ENCODE results near the gene NKAIN2.
"Not testable (repeated sequence)": the region's sequence is repeated elsewhere in the genome, so short reads cannot be mapped to it uniquely, and the experiment has no call there.

NKAIN2 gene

GRCh38 chr6:124356276-124356810 lies 552.7 kb downstream of the NKAIN2 start:
- DNase-seq = no peak

- no peak for DNase-seq
Measured at GRCh38 chr6:124356811-124357210, 553.1 kb downstream of the NKAIN2 start.

- DNase-seq = no peak
Measured at GRCh38 chr6:124368131-124368530, 564.5 kb downstream of the NKAIN2 start.

GRCh38 chr6:124371974-124372475 lies 568.4 kb downstream of the NKAIN2 start:
- no peak for DNase-seq

- no peak for DNase-seq
Measured at GRCh38 chr6:124373386-124373785, 569.7 kb downstream of the NKAIN2 start.

- no peak for DNase-seq
Measured at GRCh38 chr6:124389127-124389526, 585.5 kb downstream of the NKAIN2 start.

- no peak for DNase-seq
Measured at GRCh38 chr6:124393536-124393935, 589.9 kb downstream of the NKAIN2 start.

- no peak for DNase-seq
Measured at GRCh38 chr6:124396361-124396760, 592.7 kb downstream of the NKAIN2 start.

- peak; percentile 42 for DNase-seq
Measured at GRCh38 chr6:124400261-124400999, 596.8 kb downstream of the NKAIN2 start.

- not testable (repeated sequence) for DNase-seq
Measured at GRCh38 chr6:124410425-124410824, 606.8 kb downstream of the NKAIN2 start.

GRCh38 chr6:124412657-124413056 lies 609.0 kb downstream of the NKAIN2 start:
- DNase-seq = not testable (repeated sequence)

- peak; percentile 43 for DNase-seq
Measured at GRCh38 chr6:124420116-124420840, 616.6 kb downstream of the NKAIN2 start.

GRCh38 chr6:124423621-124424020 lies 620.0 kb downstream of the NKAIN2 start:
- no peak for DNase-seq

GRCh38 chr6:124430740-124431318 lies 627.2 kb downstream of the NKAIN2 start:
- no peak for DNase-seq

- no peak for DNase-seq
Measured at GRCh38 chr6:124432620-124433019, 629.0 kb downstream of the NKAIN2 start.

GRCh38 chr6:124433387-124434160 lies 629.9 kb downstream of the NKAIN2 start:
- peak; percentile 54 for DNase-seq

- DNase-seq = no peak
Measured at GRCh38 chr6:124434421-124434820, 630.8 kb downstream of the NKAIN2 start.

GRCh38 chr6:124436803-124437202 lies 633.1 kb downstream of the NKAIN2 start:
- no peak for DNase-seq

- DNase-seq = no peak
Measured at GRCh38 chr6:124438546-124439065, 634.9 kb downstream of the NKAIN2 start.

- peak; percentile 2 for DNase-seq
Measured at GRCh38 chr6:124441450-124441849, 637.8 kb downstream of the NKAIN2 start.

- no peak for DNase-seq
Measured at GRCh38 chr6:124443541-124443940, 639.9 kb downstream of the NKAIN2 start.

- DNase-seq = no peak
Measured at GRCh38 chr6:124445581-124445980, 641.9 kb downstream of the NKAIN2 start.
